NCI-H1694 treated with DMSO at 0.1 percent for 48 hours (cell line): ENCODE results near the gene PHF24.
"Not testable (repeated sequence)": the region's sequence is repeated elsewhere in the genome, so short reads cannot be mapped to it uniquely, and the experiment has no call there.

Experiments
- DNase-seq: peaks from one replicate; lab custom pipeline; 2025; lab: John Stamatoyannopoulos, UW

The PHF24 gene

GRCh38 chr9:34997379-34997781, 39.3 kb downstream of the PHF24 start:
- DNase-seq = no peak

- no peak for DNase-seq
Observed at GRCh38 chr9:34998266-34998665, 40.2 kb downstream of the PHF24 start.

- no peak for DNase-seq
Observed at GRCh38 chr9:34999576-34999975, 41.5 kb downstream of the PHF24 start.

DNA sequence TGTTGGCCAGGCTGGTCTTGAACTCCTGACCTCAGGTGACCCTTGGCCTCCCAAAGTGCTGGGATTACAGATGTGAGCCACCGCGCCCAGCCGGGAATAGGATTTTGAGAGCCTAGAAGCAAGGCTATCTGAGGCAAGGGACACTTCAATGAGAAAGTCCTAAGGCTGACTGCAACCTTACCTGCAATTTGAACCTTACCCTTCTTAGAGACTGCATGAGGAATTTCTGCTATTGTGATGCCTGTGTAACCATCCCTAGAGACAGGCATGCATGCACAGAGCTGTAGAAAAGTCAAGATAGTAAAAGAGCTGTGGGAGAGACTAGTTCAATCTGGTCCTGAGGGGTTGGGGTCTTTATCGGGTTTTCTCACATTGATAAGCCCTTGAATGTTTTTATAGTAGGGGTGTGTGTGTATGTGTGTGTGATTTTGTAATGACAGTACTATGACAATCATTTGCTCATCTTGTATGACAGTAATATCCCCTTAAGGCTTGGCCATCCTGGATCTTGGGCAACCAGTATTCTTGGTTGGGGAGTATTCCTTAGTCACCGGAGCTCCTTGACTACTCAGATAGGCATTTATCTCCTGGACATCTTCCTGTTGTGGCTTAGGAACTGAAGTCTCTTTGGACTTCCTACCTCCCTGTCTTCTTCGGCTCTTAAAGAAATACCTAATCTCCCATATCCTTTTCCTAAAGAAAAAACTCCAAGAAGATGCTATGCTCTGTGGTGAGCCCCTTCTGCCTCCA, 42.6 kb downstream of the PHF24 start:
- no peak for DNase-seq

GRCh38 chr9:35001285-35001677, 43.2 kb downstream of the PHF24 start:
- no peak for DNase-seq

- DNase-seq = no peak
Observed at GRCh38 chr9:35001803-35002502, 43.9 kb downstream of the PHF24 start.

- DNase-seq = no peak
Observed at GRCh38 chr9:35002623-35003022, 44.5 kb downstream of the PHF24 start.

GRCh38 chr9:35004299-35004698, 46.2 kb downstream of the PHF24 start:
- DNase-seq = not testable (repeated sequence)

DNA sequence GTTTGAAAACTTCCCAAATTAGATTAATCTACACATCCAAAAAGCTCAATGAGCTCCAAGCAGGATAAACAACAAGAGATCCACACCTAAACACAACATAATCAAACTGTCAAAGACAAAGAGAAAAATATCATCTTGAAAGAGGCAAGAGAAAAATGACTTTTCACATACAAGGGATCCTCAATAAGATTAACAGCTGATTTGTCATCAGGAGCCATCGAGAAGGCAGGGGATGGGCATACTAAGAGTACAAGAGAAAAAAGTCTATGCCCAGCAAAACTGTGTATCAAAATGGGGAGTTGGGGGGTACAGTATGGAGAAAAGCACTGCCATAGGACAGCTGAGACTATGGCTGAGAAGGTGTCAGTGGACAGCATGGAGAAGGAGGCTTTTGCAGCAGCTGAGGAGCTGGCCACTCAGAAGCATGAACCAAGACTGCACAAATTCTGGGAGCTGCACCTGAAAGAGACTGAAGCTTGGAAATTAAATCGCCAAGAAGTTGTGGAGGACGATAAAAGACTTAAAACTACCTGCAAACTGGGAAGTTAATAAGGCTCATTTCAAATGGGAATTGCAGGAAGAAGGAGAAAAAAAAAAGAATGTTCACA, 52.4 kb downstream of the PHF24 start:
- no peak for DNase-seq

GRCh38 chr9:35014517-35014916, 56.4 kb downstream of the PHF24 start:
- no peak for DNase-seq

DNA sequence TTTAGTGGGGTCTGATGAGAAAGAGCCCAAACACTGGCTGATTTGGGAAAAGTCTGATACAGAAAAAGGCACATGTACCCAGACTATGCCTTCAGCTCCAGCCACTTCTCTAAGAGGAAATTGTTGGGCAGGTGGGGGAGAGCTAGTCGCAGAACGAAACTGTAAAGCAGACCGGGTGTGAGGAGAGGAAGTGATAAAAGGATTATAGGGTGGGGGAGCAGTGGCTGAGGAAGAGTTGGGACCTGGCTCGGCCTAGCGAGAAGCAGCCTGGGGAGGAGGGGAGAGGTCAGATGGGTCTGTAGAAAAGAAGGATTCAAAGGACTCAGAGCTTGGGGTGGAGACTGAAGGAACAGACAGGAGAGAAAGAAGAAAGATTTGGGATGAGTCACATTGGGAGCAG, 65.4 kb downstream of the PHF24 start:
- not testable (repeated sequence) for DNase-seq

DNA sequence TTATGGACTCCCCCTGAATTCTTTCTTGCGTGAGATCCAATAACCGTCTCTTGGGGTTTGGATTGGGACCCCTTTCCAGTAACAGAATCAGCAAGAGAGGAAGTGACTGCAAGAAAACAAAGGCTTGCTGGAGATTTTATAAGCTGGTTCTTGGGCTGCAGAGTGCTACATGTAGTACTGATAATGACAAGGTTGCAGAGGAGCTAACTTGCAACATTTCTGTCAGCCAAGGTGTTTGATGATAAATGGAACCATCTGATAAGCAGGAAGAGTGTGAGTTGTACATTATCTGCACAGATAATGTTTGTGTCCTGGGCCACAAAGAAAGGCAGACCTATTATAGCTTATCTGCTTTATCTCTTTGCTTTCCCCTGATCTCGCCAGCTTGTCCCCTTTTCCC, 68.6 kb downstream of the PHF24 start:
- no peak for DNase-seq

DNA sequence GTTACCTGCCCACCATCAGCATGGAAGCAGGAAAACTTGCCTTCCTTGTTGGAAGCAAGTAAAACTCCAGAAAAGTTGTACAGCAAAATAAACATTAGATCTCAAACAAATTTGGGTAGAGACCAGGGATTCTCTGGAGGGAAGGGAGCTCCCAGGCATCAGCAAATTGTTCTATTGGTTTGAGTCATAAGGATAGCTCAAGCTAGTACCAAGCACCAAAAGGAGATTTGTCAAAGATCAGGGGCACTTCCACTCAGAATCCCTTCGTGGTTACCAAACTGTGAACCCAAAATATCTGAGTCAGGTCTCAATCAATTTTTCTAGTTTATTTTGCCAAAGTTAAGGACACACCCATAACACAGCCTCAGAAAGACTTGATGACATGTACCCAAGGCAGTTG, 69.3 kb downstream of the PHF24 start:
- no peak for DNase-seq

- no peak for DNase-seq
Observed at GRCh38 chr9:35027860-35028259, 69.8 kb downstream of the PHF24 start.

- DNase-seq = no peak
Observed at GRCh38 chr9:35028341-35028740, 70.3 kb downstream of the PHF24 start.

GRCh38 chr9:35029241-35029640, 71.2 kb downstream of the PHF24 start:
- no peak for DNase-seq

GRCh38 chr9:35029852-35030251, 71.8 kb downstream of the PHF24 start:
- DNase-seq = no peak
